Cortex of kidney (tissue), 1 donor: ENCODE results near the gene PNLIPRP1.

Experiments used
- DNase-seq: peaks from one replicate; lab custom pipeline; 2025; lab: John Stamatoyannopoulos, UW

The PNLIPRP1 gene

DNA sequence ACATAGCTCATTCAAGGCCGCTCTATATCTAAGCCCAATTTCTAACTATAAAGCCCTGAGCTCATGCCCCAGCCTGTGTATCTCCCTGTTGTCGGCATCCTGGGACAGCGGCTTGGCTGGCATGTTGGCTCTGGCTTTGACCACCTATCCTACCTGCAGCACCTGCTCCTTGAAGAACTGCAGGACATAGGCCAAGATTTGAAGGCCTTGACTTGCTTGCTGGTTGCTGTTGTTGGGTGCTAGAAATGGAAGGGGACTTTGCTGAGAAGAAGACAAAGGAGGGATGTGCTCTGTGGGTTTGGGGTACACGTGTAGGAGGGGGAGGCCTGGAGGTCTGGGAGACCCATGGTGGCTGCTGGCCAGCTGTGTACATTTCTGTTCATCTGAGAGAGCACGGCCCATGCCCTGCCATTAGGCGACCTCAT, 41.1 kb downstream of the PNLIPRP1 start:
- no peak for DNase-seq

- DNase-seq, result no peak
Observed at GRCh38 chr10:116632596-116633215, 41.9 kb downstream of the PNLIPRP1 start.

- no peak for DNase-seq
Observed at GRCh38 chr10:116633216-116633600, 42.4 kb downstream of the PNLIPRP1 start.

GRCh38 chr10:116634126-116634975, 43.6 kb downstream of the PNLIPRP1 start:
- no peak for DNase-seq

GRCh38 chr10:116636385-116636784, 45.6 kb downstream of the PNLIPRP1 start:
- no peak for DNase-seq

DNA sequence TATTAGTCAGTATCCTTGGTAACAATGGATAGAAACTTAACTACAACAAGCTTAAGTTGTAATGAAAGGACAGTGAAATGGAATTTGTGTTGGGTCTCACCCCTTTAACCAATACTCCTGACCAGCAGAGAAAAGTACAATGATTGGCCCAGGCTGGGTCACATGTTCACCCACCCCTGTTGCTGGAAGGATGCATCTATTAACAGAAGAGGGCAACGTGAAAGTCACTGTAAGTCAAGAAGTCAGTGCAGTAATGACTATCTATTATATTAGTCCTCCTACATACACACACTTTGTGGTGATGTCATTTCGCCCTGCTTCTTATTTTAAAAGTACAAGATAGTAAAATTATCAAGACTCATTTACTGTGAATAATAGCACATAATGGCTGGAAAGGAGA, 46.2 kb downstream of the PNLIPRP1 start:
- no peak for DNase-seq

- no peak for DNase-seq
Observed at GRCh38 chr10:116637830-116638229, 47.1 kb downstream of the PNLIPRP1 start.

GRCh38 chr10:116646502-116646901, 55.7 kb downstream of the PNLIPRP1 start:
- DNase-seq, result no peak

- DNase-seq, result no peak
Observed at GRCh38 chr10:116648903-116649302, 58.1 kb downstream of the PNLIPRP1 start.

DNA sequence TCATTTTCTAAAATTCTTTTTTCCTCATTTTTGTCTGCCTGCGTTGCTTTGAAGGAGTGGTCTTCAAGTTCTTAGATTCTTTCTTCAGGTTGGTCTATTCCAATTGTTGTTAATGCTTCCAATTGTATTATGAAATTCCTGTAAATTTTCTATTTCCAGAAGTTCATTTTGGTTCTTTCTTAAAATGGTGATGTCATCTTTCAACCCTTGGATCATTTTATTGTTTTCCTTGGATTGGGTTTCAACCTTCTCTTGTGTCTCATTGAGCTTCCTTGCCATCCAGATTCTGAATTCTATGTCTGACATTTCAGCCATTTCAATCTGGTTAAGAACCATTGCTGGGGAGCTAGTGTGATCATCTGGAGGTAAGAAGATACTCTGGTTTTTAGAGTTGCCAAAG, 63.1 kb downstream of the PNLIPRP1 start:
- DNase-seq, result no peak

GRCh38 chr10:116654816-116655215, 64.1 kb downstream of the PNLIPRP1 start:
- DNase-seq, result no peak

GRCh38 chr10:116655568-116655967, 64.8 kb downstream of the PNLIPRP1 start:
- DNase-seq, result no peak

DNA sequence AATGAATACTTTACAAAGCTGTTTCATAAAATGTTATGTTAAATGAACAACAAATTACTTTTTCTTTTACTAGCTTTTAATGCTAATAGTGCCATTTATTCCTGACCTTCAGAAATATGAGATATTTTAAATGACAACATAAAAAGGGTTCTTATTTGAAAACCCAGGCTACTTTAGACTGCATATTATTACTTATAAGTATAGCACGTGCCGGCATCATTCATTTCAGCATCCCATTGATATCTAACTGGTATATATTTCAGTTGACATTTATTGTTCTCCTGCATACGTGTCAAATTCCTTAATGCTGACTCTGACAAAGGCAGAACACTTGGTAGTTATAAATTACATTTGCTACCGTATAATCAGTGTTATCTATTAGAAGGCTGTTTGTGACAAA, 65.3 kb downstream of the PNLIPRP1 start:
- no peak for DNase-seq

DNA sequence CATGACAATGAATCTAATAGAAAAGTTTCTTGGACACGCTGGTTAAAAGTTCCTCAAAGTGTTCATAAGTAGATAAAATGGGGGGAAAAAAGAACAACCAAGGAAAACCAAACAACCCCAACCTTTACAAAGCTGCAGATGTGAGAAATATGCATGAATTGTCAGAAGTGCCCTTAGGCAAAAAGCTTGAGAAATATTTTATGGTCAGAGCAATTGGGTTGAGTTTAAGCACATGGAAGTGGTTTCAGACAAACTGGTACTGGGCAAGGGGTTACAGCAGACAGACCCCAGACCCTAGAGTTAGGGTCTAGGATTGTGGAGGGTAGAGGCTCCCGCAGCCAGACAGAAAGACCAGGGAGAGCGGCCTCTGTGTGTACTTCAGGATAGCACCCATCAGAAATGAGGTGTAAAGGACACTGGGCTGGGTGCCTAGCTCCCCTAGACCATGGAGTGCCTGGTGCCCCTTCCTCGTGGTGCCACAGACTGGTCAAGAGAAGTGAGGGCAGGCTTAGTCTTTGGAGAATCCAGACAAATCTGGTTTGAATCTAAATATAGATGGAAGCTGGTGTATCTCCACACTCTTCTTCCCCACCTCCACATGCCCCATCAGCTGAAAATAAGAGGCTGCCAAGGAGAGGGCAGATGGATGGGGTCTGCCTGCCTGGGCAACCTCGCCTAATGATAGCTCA, 67.2 kb downstream of the PNLIPRP1 start:
- no peak for DNase-seq
